NCI-H187 (cell line): ENCODE results near the gene CCT5.
A peak's percentile ranks its signal among the peaks of the same experiment; 100 is the strongest.
"Not testable (repeated sequence)": the region's sequence is repeated elsewhere in the genome, so short reads cannot be mapped to it uniquely, and the experiment has no call there.

Experiments used
- DNase-seq, 2 experiments: peaks; one replicate each; lab custom pipeline; 2025; lab: John Stamatoyannopoulos, UW

The CCT5 gene

GRCh38 chr5:10277773-10278630 lies 27.9 kb downstream of the CCT5 start:
- no peak for DNase-seq

GRCh38 chr5:10278658-10279279 lies 28.7 kb downstream of the CCT5 start:
- no peak for DNase-seq

GRCh38 chr5:10279328-10279727 lies 29.2 kb downstream of the CCT5 start:
- DNase-seq, result no peak

- DNase-seq, result no peak
These were observed 30.0 kb downstream of the CCT5 start for GRCh38 chr5:10279925-10280720.

DNA sequence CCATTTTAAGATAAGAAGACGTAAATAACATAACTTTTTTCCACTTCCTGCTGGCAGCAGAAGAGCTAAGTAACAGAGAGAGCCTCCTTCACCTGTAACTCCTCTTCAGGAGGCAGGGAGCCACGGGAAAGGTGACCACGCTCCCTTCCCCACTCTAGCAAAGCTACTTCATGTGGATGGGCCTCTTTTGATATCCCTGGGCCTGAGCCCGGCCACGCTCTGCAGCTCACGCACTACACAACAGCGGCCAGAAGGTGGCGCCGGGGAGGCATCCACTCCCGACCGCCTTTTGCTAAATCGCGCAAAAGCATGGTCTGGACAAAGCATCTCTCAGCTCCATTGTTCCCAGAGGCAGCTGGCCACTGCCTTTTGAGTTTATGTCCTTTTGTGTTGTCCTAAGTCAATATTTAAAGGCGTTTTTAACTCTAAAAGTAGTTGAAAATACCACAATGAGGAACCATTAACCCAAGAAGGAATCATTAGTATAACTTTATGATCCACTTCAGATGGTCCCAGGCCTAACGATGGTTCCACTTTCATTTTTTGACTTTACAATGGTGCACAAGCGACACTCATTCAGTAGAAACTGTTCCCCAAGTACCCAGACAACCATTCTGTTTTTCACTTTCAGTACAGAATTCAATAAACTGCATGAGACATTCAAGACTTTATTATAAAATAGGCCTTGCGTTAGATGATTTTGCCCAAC lies 34.0 kb downstream of the CCT5 start:
- peak; percentile 90 to 93 for DNase-seq

DNA sequence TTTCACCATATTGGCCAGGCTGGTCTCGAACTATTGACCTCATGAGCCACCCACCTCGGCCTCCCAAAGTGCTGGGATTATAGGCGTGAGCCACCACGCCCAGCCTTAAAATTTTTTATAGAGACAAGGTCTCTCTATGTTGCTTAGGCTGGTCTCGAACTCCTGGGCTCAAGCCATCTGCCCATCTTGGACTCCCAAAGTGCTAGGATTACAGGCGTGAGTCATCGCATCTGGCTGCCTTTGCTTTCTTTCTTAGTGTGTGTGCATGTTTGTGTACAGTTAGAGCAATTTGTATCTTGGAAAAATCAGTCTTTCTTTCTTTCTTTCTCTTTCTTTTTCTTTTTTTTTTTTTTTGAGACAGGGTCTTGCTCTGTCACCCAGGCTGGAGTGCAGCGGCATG lies 35.3 kb downstream of the CCT5 start:
- DNase-seq, result not testable (repeated sequence)

DNA sequence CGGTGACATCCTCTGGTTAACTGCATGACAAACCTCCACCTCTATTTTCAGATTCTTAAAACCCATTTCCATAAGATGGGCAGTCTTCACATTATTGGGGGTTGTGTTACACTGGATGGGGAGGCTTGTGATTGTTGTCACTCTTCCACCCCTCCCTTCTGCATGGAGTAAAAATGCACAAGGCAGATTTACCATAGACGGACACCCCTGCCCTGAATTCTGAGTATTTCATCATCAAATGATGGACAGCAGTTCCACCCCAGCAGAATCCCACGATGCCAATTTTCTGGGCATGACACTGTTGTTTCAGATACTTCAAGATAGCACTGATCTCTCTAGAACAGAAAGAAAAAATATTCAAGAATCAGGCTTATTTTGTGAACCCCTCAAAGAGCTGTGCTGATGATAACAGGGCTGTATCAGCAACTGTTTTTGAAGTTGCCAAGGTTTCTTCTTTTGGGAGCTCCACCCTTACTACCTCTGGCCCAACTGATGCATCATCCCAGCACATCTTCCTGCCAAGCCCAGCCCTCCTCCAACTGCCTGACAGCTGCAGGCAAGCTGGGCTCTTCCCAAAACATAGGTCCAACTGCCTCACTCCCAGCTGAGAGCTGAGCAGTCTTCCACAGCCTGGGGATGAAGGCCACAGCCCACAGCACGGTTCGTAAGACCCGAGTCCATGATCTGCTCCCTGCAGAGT lies 36.2 kb downstream of the CCT5 start:
- no peak for DNase-seq

- no peak for DNase-seq
These were observed 36.8 kb downstream of the CCT5 start for GRCh38 chr5:10286862-10287227.

GRCh38 chr5:10288592-10289219 lies 38.6 kb downstream of the CCT5 start:
- peak; percentile 94 to 98 for DNase-seq

- DNase-seq, result no peak
These were observed 39.3 kb downstream of the CCT5 start for GRCh38 chr5:10289353-10289752.

DNA sequence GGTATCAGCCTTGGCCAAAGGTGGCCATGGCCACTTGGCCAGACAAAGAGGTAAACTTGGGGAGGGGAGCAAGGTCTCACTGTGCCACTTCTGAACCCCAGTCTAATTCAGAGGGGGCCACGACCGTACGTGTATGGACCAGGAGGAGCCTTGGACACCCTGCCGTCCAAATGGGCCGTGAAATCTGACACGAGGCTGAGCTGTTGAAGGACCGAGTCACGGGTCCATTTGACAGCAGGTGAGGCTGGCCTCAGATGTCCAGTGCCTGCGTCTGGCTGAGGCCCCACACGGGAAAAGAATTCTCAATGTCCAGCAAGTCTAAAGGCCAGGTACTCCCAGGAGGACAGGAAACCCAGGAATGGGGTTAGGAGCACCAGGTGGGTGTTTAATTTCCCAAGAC lies 39.9 kb downstream of the CCT5 start:
- DNase-seq, result no peak

GRCh38 chr5:10290438-10290837 lies 40.4 kb downstream of the CCT5 start:
- no peak for DNase-seq

GRCh38 chr5:10291692-10292339 lies 41.7 kb downstream of the CCT5 start:
- DNase-seq, result no peak

DNA sequence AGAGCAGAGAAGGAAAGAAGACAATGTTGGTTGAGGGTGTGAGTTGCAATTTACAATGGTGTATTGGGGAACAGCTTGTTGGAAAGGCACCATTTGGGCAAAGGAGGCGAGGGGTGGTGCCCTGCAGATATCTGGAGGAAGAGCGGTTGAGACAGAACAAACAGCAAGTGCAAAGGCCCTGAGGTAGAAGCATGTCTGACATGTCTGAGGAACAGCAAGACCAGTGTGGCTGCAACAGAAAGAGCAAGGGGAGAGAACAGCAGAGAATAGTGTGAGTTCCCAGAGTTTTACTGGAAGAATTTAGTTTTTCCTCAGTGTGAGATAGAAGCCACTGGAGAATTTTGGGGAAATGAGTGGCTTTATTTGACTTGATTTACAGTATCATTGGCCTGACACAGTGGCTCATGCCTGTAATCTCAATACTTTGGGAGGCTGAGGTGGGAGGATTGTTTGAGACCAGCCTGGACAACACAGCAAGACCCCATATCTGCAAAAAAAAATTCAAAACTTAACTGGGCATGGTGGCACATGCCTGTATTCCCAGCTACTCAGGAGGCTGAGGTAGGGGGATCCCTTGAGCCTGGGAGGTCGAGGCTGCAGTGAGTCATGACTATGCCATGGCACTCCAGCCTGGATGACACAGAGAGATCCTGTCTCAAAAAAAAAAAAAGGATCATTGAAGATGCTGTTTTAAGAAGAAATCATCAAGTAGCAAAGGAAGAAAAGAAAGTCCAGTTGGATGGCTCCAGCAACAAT lies 44.0 kb downstream of the CCT5 start:
- DNase-seq, result no peak

DNA sequence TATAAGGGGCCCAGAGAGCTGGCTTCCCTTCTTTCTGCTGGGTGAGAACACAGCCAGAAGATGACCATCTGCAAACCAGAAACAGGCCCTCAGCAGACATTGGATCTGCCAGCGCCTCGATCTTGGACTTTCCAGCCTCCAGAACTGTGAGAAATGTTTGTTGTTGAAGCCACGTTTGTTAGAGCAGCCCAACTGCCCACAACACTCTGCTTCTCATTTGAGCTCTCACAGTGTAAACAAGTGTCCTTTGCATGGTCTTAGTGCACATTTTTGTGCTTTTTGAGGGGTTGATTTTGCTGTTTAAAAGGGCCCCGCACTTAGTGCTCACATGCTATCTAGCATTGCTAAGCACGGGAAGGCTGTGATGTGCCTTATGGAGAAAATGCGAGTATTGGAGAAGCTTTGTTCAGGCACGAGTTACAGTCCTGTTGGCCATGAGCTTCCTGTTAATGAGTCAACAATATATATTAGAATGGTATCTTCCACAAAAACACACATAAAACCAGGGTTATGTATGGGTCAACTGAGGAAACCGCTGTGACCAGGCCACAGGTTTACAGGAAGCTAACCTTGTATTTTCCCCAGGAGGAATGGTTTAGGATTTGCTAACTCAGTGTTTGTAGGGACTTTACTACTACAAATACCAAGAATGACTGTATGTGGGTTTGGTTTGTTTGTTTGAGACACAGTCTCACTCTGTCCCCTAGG lies 45.7 kb downstream of the CCT5 start:
- DNase-seq, result no peak

DNA sequence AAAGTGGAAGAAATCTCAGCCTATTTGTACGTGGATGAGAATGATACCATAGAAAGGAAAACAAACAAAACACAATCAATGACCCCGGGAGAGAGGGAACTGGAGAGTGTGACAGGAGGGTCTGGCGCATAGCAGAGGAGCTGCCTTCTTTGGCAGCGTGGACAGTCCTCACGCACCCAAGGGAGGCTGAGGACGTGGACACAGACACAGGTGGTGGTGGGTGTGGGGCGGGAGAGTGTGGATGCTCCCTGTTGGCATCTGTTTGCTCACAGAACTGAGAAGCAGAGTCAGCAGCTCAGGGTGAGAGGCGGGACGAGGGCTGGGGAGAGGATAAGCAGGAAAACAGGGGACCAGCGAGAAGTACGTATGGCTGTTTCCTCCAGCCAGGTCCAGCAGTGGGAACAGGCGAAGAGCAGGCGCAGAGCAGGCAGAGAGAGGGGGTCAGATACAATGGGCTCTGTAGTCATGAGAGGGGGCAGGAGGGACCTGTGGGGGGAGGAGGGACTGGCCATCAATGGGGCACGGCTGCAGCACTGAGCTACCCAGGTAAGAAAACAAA lies 47.6 kb downstream of the CCT5 start:
- no peak for DNase-seq

- DNase-seq, result no peak
These were observed 50.2 kb downstream of the CCT5 start for GRCh38 chr5:10300246-10300645.

DNA sequence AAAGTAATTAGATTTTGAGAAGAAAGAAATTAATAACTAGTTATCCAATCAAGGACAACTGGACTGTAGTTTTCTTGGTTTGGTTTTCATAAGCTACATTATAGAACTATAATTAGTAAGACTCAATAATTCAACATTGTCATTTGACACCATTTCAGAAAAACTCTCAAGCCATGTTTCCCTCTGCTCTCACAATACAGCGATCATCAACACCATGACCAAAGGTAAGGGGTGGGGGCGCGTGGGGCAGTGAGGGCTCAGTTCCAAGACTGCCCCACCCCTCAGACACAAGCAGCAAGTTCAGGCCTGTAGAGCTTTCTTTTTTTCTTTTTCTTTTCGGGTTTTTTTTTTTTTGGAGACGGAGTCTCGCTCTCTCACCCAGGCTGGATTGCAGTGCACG lies 51.2 kb downstream of the CCT5 start:
- DNase-seq, result peak; percentile 23 to 49
